Measurements from ENCODE around the gene PCDHA8. TPM values are rescaled to one million over a fixed set of nuclear protein-coding genes. Genes with fewer than 3 reads are reported as not detected.

Gene PCDHA8
- total RNA-seq, 1 experiment from 2014 or later: 0.10 TPM

- DNase-seq (ENCODE audit: low read depth, low spot score): no peak
- intact Hi-C loops (cut with micrococcal nuclease; ENCODE audit: unreplicated experiment) (loop anchor here (1.0 kb wide), 1 partner anchor 158 kb away; no protein-coding TSS in a partner anchor), in situ Hi-C loops (cut with HindIII; ENCODE audit: low pct_unique_long_range_greater_than_20kb, low sequenced_read_pairs) (no loop called here)
- Histone ChIP-seq H3K4me3 (ENCODE audit: low read depth in 2 of 2, low read length in 2 of 2) (peak within 1 kb of the TSS; percentile 24 to 54), H3K36me3 (ENCODE audit: control insufficient read depth, insufficient read depth, low read length) (no peaks in the 10 kb centered on the region; the same call in 1 of the 2 replicates), H3K9me3 (ENCODE audit: control insufficient read depth, insufficient read depth, low read depth, low read length) (no peaks in the 10 kb centered on the region; the same call in 1 of the 2 replicates), H3K27me3 (ENCODE audit: control insufficient read depth, insufficient read depth, low read length) (no peaks in the 10 kb centered on the region), H3K27ac (ENCODE audit: low read length) (no peak within 1 kb of the TSS), H3K4me1 (ENCODE audit: control insufficient read depth, insufficient read depth, low read length) (no peaks in the 10 kb centered on the region)
- no TSS peak for BruUV-seq (replicated peaks)
- peak; percentile 60 for ATAC-seq
- ChIA-PET CTCF (interaction anchor here (0.7 kb wide), 2 partner anchors 137 to 153 kb away, joined by 7 to 9 read pairs; no protein-coding TSS in a partner anchor), POLR2A (no interaction called here)
- TF ChIP-seq POLR2AphosphoS5 (IDR thresholded peaks at IDR 0.05; ENCODE audit: low read depth, low read length): no peak
- TF ChIP-seq, protein P1, sequence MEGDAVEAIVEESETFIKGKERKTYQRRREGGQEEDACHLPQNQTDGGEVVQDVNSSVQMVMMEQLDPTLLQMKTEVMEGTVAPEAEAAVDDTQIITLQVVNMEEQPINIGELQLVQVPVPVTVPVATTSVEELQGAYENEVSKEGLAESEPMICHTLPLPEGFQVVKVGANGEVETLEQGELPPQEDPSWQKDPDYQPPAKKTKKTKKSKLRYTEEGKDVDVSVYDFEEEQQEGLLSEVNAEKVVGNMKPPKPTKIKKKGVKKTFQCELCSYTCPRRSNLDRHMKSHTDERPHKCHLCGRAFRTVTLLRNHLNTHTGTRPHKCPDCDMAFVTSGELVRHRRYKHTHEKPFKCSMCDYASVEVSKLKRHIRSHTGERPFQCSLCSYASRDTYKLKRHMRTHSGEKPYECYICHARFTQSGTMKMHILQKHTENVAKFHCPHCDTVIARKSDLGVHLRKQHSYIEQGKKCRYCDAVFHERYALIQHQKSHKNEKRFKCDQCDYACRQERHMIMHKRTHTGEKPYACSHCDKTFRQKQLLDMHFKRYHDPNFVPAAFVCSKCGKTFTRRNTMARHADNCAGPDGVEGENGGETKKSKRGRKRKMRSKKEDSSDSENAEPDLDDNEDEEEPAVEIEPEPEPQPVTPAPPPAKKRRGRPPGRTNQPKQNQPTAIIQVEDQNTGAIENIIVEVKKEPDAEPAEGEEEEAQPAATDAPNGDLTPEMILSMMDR (IDR thresholded peaks at IDR 0.05): no peak
- TF ChIP-seq, protein P2, sequence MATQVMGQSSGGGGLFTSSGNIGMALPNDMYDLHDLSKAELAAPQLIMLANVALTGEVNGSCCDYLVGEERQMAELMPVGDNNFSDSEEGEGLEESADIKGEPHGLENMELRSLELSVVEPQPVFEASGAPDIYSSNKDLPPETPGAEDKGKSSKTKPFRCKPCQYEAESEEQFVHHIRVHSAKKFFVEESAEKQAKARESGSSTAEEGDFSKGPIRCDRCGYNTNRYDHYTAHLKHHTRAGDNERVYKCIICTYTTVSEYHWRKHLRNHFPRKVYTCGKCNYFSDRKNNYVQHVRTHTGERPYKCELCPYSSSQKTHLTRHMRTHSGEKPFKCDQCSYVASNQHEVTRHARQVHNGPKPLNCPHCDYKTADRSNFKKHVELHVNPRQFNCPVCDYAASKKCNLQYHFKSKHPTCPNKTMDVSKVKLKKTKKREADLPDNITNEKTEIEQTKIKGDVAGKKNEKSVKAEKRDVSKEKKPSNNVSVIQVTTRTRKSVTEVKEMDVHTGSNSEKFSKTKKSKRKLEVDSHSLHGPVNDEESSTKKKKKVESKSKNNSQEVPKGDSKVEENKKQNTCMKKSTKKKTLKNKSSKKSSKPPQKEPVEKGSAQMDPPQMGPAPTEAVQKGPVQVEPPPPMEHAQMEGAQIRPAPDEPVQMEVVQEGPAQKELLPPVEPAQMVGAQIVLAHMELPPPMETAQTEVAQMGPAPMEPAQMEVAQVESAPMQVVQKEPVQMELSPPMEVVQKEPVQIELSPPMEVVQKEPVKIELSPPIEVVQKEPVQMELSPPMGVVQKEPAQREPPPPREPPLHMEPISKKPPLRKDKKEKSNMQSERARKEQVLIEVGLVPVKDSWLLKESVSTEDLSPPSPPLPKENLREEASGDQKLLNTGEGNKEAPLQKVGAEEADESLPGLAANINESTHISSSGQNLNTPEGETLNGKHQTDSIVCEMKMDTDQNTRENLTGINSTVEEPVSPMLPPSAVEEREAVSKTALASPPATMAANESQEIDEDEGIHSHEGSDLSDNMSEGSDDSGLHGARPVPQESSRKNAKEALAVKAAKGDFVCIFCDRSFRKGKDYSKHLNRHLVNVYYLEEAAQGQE (IDR thresholded peaks at IDR 0.05; ENCODE audit: insufficient read depth in 1 of 2, low read depth in 2 of 2, low read length in 1 of 2): no peak
- TF ChIP-seq SIN3A (IDR thresholded peaks at IDR 0.05; ENCODE audit: borderline replicate concordance, insufficient read depth, low read depth, low read length): no peak
- TF ChIP-seq TCF7L2 (IDR thresholded peaks at IDR 0.05; ENCODE audit: low read depth, low read length): no peak
Observed at GRCh38 chr5:140881889-140882590, 41.1 kb downstream of the PCDHA8 start, which contains the start of gene PCDHA13. TSS of gene PCDHA13 (plus strand) at chr5:140882124. CDS start at chr5:140882269, 145 bp downstream.

- ATAC-seq (peak; percentile 82), DNase-seq (ENCODE audit: low read depth, low spot score) (no peak)
- POLR2A ChIA-PET: no interaction called here
- H3K4me1 ChIP-seq (ENCODE audit: control insufficient read depth, insufficient read depth, low read length): no peaks in the 10 kb centered on the region
- BruUV-seq (replicated peaks): no TSS peak
- no peaks in the 10 kb centered on the region; the same call in 1 of the 2 replicates for H3K36me3 ChIP-seq (ENCODE audit: control insufficient read depth, insufficient read depth, low read length)
- no peak overlapping the region for H3K27ac ChIP-seq (ENCODE audit: low read length)
- TF ChIP-seq, protein P1 (IDR thresholded peaks at IDR 0.05): peak; percentile 70
- no peak for TF ChIP-seq POLR2AphosphoS5 (IDR thresholded peaks at IDR 0.05; ENCODE audit: low read depth, low read length)
- no peaks in the 10 kb centered on the region for H3K27me3 ChIP-seq (ENCODE audit: control insufficient read depth, insufficient read depth, low read length)
- in situ Hi-C loops (cut with HindIII; ENCODE audit: low pct_unique_long_range_greater_than_20kb, low sequenced_read_pairs) (no loop called here), intact Hi-C loops (cut with micrococcal nuclease; ENCODE audit: unreplicated experiment) (loop anchor here (1.0 kb wide), 1 partner anchor 158 kb away; no protein-coding TSS in a partner anchor)
- CTCF ChIA-PET: interaction anchor here (0.7 kb wide), 2 partner anchors 136 to 153 kb away, joined by 7 to 9 read pairs; no protein-coding TSS in a partner anchor
- no peaks in the 10 kb centered on the region; the same call in 1 of the 2 replicates for H3K9me3 ChIP-seq (ENCODE audit: control insufficient read depth, insufficient read depth, low read depth, low read length)
- peak overlapping the region; percentile 24 to 54 for H3K4me3 ChIP-seq (ENCODE audit: low read depth in 2 of 2, low read length in 2 of 2)
Observed at GRCh38 chr5:140882591-140882899, 41.6 kb downstream of the PCDHA8 start.
